GM19397 (cell line): ENCODE measurements around the gene LIPN.
"Not testable (repeated sequence)": the region's sequence is repeated elsewhere in the genome, so short reads cannot be mapped to it uniquely, and the experiment has no call there.

ENCODE experiments used
- ATAC-seq: cut with Tn5 transposase; IDR thresholded peaks from one replicate; pipeline ENCODE4 v1.9.1; 2021; ENCODE audit warnings: mild to moderate bottlenecking, moderate library complexity; ENCODE audit not compliant: unreplicated experiment

LIPN gene, protein sequence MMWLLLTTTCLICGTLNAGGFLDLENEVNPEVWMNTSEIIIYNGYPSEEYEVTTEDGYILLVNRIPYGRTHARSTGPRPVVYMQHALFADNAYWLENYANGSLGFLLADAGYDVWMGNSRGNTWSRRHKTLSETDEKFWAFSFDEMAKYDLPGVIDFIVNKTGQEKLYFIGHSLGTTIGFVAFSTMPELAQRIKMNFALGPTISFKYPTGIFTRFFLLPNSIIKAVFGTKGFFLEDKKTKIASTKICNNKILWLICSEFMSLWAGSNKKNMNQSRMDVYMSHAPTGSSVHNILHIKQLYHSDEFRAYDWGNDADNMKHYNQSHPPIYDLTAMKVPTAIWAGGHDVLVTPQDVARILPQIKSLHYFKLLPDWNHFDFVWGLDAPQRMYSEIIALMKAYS

DNA sequence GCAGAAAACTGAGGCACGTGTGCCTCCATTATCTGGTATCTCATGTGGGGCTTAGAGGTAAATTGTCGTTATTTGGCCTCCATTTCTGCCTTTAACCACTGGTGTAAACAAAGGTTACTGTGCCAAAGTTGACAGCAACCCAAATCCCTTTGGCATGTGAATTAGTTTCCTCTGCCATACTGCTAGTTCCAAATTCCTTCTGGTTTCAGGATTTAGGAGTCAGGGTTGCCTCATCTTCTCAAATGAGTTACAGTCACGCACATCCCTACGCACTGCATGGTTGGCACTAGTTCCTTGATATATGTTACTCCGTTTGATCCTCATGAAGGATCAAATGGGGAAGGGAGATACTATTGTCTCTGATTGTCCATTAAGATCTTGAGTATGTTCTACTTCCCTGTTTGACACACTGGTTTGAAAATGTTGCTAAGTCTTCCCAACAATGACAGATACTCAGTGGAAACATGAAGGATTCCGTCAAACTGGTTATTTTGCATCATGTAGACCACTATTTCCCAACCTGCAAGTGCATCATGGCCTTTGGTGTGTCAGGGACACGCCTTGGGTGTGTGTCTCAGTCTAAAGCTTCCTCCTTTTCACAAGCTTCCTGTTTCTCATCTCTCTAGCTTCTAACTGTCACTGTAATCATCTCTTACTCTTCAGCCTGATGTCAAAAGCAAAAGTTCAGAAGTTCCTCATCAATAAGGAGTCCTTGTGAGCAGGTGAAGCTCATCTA, at the start of gene LIPN:
TSS of gene LIPN (plus strand) at position 655 of the 736 bp plus-strand sequence. CDS start 1,386 bp downstream, outside the sequence.
- no peak for ATAC-seq

DNA sequence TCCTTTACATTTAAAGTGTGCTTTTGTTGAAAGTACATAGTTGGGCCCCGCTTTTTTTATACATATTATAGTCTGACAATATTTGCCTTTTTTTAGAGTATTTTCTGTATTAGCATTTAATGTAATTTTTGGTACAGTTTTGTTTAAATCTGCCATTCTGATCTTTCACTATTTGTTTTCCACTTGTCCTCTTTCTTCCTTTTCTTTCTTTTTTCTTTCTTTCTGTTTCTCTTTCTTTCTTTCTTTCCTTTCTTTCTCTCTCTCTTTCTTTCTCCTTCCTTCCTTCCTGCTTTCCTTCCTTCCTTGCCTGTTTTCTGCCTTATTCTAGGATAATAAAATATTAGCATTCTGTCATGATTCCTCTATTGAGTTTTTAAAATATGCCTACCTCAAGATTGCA, 44.3 kb upstream of the LIPN start:
- ATAC-seq: no peak

DNA sequence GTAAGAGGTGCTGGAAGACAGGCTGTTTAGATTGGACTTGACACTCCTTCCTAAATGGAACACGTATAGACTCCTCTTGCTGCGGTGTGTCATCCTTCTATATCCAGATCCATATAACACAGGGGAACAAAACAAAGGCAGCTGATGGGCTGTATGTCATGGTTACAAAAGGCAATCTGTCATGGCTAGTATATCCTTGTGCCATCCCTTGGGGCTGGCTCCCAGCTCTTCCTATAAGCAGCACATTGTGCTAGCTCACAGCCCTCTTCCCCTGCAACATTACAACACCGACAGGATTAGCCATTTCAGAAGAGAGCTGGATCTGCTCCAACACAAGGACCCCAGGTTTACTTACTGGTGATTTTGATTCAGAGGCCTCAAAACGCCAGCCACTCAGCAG, 38.4 kb upstream of the LIPN start:
- no peak for ATAC-seq

DNA sequence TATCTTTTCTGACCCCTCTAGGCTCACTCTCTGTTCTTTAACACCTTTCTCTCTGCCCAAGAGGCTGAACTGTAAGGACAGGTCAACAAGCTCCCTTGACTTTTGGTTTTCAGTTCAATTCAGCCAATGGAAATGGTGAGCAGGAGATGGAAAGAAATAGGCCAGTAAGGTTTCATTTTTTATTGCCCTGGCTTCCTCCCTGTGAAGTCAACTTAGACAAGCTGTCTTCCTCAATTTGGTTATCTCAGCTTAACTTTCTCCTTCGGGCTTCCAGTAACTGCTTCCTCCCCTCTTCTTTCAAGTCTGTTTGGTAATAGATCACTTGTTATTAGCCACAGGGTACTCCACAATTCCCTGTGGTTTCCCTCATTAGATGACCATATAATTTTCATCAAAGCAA, 34.0 kb upstream of the LIPN start:
- no peak for ATAC-seq

DNA sequence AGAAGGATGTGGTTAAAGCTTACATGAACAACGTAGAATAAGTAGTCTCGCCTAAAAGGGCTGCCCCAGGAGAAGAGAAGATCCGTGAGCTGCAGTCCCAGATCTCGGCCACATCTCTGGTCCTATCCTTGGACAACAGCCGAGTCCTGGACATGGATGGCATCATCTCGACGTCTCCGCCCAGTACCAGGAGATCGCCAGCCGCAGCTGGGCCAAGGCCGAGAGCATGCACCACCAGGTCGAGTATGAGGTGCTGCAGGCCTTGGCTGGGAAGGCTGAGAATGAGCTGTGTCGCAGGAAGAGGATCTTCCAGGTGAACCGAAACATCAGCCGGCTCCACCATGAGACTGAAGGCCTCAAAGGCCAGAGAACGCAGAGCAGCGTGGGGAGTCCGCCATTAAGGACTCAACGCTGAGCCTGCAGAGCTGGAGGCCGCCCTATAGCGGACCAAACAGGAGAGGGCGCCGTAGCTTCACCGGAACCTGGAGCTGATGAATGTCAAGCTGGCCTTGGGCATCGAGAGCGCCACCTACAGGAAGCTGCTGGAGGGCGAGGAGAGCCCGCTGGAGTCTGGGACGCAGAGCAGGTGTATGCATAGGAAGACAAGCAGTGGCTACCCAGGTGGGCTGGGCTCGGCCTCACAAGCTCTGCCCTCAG, 31.6 kb upstream of the LIPN start:
- ATAC-seq: no peak

DNA sequence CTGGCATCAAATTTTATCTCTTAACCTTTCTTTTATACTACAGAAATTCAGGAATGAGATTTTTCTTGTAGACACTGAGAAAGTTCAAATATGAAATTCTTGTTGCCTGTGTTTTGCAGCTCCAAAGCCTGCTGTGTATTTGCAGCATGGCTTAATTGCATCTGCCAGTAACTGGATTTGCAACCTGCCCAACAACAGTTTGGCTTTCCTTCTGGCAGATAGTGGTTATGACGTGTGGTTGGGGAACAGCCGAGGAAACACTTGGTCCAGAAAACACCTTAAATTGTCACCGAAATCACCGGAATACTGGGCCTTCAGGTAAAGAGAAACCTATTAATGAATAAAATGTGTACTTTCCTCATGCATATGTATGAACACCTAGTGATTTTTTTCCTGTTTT, 29.0 kb upstream of the LIPN start:
- no peak for ATAC-seq

DNA sequence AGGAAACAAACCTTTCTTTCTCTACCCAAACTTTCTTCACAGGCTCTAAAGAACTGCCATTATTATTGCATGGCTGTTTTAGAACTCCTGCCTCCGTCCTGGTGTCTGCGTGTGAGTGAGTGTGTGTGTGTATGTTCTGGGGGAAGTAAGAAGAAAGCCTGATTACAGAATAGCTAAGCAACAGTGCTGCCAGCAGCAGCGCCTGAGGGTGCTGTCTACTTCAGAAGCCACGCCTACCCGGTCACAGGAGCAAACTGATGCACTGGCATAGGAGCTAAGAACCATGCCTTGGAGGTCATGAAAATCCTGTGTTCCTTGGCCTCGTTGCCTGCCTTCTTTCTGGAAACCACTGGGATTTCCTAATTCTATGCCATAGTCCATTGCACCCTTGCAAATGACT, 28.5 kb upstream of the LIPN start:
- no peak for ATAC-seq

DNA sequence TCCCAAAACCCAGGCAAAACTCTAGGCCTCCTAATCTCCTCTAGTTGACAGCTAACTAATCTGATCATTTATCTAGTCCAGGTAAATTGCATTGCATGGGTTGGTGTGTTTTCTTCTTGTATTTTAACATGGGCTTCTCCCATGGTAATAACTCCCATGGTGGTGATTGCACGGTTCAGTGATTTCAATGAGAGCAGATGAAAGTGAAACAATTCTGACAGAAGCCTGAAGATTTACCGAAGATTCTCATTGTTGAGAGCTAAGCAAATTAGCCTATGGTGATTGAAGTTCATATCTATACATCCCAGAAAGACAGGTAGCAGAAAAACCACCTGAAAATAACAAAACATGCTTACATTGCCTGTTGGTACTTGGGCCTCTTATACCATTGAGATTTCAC, 26.6 kb upstream of the LIPN start:
- ATAC-seq: no peak

DNA sequence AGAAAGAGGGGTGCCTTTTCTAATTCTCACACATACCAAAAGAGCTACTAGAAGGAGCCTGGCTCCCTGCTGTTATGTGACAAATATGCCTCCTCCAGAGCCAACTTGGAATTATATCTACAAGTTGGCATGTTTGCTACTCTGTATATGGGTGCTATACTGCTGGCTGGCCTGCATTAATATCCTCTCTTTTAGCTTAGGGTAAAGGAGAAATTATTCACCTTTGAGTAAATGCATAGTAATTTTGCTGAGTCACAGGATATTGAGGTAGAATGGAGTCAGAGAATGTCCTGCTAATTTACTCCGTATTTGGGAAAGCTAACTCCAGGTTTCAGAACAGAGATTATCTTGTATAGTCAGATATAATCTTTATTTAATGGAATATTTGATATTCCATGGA, 24.2 kb upstream of the LIPN start:
- ATAC-seq: no peak

DNA sequence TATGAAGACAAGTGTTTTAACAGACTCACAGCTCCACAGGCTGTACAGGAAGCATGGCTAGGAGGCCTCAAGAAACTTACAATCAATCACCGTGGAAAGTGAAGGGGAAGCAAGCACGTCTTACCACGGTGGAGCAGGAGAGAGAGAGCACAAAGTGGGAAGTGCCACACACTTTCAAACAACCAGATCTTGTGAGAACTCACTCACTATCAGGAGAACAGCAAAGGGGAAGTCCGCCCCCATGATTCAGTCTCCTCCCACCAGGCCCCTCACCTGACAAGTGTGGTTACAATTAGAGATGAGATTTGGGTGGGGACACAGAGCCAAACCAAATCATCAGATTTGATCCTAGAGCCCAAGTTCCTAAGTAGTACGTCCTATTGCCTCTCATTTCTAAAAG, 17.9 kb upstream of the LIPN start:
- ATAC-seq: not testable (repeated sequence)

DNA sequence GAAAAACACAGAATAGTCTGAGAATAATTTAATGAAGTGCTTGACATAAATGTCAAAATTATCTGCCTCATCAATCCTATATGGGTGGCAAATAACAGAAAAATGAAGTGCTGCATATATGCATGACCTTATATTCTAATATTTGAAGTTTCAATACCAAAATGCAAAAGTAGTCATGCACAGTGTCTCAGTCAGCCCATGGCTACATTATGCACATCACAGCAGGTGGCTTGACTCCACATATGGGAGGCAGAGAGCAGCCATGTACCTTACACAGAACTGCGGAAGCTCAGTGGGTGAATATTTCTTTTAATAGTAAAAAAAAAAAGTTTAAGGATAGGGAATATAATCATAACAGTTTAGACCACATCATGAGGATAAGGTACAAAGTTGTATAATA, 17.4 kb upstream of the LIPN start:
- no peak for ATAC-seq

DNA sequence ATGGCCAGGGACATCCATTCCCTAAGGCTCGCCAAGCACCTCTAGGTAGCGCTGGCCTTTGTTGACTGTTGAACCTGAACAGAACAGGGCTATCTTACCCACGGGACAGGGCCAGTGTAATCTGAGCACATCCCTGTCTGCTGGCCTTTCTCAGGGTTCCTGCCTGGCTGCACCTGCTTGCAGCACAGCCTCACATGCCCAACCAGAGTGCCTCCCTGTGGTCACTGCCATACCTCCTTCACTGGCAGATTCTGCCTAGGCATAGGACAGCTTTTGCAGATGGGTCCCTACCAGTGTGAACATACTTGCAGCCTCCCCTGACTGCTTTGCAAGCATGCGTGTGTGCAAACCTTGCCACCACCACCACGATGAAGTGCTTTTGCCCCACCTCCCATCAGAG, 15.8 kb upstream of the LIPN start:
- ATAC-seq: no peak

DNA sequence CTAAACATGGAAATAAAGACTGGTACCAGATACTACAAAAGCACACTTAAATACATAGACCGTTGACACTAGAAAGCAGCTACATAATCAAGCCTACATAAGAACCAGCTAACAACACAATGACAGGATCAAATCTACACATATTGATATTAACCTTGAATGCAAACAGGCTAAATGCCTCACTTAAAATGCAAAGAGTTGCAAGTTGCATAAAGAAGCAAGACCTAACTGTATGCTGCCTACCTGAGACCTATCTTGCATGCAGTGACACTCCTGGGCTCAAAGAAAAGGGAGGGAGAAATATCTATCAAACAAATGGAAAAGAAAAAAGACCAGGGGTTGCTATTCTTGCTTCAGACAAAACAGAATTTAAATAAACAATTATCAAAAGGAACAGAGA, 14.2 kb upstream of the LIPN start:
- ATAC-seq: no peak

DNA sequence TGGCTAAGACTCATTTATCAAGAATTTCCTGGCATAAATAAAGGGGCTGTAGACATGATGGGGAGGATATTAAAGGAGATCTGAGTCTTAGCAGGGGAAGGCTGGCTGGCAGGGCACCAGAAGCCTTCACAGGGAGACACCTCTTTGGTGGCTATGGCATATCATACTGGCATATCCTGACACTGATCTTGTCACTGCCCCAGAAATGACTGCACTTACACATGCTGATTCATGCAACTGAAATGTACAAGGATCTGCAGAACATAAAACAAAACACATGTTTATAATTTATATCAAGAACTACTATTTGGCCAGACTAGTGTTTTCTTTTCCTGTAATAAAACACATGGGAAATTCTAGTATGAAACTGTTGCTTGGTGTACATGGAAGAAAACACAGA, 5.5 kb upstream of the LIPN start:
- ATAC-seq: no peak

DNA sequence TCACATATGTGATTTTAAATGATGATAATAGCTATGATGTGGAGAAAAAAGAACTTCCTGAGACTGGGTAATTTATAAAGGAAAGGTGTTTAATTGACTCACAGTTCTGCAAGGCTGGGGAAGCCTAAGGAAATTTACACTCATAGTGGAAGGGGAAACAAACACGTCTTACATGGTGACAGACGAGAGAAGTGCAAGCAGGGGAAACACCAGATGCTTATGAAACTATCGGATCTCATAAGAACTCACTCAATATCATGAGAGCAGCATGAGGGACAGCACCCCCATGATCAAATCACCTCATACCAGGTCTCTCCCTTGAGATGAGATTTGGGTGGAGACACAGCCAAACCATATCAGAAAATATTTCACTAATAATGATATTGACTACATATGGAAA, 4.1 kb upstream of the LIPN start:
- no peak for ATAC-seq

DNA sequence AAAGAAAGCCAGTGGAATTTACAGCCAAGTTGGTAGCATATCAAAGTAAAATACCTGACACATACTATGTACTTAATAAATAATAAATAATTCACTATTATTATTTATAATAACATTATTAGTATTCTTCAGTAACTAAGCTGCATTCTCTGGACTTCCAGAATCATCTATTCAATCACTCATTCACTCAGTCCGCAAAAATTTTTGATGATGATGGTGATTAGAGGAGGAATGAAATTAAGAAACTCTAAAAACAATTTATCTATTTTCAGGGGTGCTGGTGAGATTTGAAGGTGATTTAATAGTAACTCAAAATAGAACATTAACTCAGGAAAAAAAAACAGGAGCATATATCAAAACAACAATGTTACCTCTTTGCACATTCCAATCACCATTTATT, 3.2 kb upstream of the LIPN start:
- no peak for ATAC-seq

DNA sequence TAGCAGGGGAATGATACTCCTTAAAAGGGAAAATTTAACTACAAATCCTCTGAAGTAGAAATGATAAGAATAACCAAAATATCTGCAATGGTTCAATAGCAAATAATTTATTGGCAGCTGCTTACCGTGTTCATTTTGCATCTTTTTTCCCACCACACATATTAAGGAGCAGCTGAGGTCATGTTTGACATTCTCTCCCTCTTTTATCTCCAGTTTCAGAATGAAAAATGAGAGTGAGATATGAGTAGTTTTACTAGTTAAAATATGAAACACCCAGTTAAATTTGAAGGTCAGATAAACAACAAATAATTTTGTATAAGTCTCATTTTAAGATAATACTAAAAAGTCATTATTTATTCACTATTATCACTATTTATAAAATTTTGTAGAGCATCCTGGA, 3.1 kb downstream of the LIPN start:
- no peak for ATAC-seq

DNA sequence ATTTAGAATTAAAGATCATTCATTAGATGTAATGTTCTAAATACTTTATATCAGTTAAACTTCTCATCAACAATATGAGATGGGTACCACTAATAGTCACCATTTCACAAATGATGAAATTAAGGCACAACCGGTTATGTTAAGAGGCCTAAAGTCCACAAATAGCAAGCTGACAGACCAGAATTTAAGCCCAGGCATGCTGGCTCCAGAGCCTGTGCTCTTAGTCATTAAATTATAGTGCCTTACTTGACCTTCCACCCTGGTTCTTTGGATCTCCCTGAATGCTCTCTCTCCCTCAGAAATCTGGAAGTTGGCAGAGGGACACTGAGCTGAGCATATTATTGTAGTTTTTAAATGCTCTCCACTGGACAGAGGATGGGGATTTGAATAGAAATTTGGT, 3.6 kb downstream of the LIPN start:
- ATAC-seq: no peak

DNA sequence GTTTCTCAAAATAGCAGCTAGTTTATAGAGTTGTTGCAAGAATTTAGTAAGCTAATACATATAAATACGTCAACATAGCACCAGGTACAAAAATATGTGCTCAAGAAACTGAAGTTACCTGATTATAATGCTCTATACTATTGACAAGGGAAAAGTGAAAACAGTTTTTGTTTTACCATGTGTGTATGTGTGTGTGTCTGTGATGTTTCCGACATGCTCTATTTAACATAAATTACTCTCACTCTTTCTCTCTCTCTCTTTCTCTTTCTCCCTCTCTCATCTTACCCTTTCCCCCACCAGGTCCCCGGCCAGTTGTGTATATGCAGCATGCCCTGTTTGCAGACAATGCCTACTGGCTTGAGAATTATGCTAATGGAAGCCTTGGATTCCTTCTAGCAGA, 4.3 kb downstream of the LIPN start:
- ATAC-seq: no peak

DNA sequence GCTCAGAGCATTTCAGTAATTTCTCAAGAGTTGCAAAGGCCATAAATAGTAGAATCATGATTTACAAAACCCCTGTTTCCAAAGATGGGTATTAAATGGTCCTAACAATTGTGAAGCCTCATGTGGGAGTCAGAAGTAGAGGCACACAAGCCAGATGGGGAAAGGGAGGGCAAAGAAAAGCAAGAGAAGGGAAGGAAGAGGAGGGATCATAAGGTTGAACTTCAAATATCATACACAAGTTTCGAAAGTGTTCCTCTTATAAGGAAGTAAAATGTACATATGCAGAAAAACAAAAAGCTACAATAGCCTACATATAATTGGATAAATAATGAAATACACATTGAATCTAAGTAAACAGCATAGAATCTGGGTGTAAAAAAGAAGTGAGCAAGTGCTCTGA, 6.0 kb downstream of the LIPN start:
- no peak for ATAC-seq

DNA sequence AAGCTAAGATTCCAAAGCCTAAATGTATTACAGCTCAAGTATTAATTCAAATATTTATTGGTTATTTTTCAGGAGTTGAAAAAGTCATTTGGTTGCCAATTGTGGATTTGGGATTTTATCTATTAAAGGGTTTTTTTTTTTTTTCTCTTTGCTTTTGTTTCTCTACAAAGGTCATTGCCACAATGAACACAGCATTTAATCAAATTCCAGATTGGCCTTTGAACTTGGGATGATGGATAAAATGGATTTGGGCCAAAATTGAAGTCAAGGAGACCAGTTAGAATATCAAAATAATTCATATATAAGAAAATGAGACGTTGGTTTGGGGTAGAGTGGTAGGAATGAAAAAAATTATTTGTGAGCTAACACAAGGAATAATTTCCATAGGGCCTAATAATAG, 9.6 kb downstream of the LIPN start:
- no peak for ATAC-seq

DNA sequence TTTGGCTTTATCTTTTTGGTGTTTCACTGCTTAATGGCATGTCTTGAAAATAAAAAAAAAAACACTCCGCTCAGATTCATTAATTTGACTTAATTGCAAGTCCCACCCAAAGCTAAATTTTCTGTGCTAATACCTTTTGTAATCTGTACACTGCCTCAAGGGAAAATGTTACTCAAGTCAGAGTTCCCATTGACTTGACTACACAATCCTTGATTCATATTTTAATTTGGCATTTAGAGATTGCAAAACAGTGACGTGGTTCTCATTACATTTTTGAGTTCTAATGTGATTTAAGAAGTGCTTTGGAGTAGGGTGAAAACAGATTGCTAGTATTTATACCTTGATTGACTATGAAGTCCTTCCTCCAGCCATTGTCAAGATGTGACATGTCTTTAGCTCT, 21.4 kb downstream of the LIPN start:
- ATAC-seq: no peak
